ENCODE measurements around the gene NFE2L2. TPM values are rescaled to one million over a fixed set of nuclear protein-coding genes. Genes with fewer than 3 reads are reported as not detected.

NFE2L2 gene
- total and polyA plus RNA-seq, 2 donors (not counting 3 experiments of a cell fraction or from before 2014, with no cell fraction given), result 57.1 to 66.2 TPM

DNA sequence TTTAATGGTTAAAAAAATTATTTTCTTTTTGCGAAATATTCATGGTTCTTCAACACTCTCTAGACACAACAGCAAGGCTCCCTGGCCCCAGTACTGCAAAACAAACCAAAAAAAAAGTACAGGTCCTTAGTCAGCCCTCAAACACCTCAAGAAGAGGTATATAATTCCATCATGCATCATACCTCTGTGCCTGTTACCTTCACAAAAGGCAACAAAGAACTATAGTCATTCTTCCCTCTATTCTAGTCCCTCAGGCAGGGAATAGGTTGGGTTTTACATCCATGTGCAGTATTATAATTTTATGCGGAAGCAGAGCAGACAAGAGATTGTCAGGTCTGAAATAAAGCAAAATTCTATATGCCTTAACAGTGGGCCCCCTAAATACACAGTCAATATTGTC is 8.5 kb downstream of the NFE2L2 start:
- peaks cover 0 to 2% of the 10 kb centered on the region in 2 experiments for H3K36me3 ChIP-seq (ENCODE audit: control insufficient read depth in 2 of 2, extremely low read depth in 1 of 2, insufficient read depth in 2 of 2, low read length in 2 of 2)
- no peak for FAIRE-seq
- H3K27ac ChIP-seq (ENCODE audit: insufficient read depth, low read depth, low read length), result no peak overlapping the region
- no peaks in the 10 kb centered on the region for H3K27me3 ChIP-seq (ENCODE audit: control insufficient read depth in 2 of 2, insufficient read depth in 2 of 2, low read length in 2 of 2)
- dilution Hi-C loops (cut with MboI; ENCODE audit: extremely low pct_ligation_motif_present, low sequenced_read_pairs) (loop anchor here (10.0 kb wide), 1 partner anchor 91 kb away; no protein-coding TSS in a partner anchor), intact Hi-C loops (cut with micrococcal nuclease) (no loop called here)
- no peak for TF ChIP-seq GATA2 (IDR thresholded peaks at IDR 0.05; ENCODE audit: insufficient read depth, insufficient read length, low read depth, low read length)
- no peak for TF ChIP-seq JUN (IDR thresholded peaks at IDR 0.05; ENCODE audit: borderline replicate concordance, insufficient read depth, insufficient read length, low read depth)
- TF ChIP-seq, protein P1, sequence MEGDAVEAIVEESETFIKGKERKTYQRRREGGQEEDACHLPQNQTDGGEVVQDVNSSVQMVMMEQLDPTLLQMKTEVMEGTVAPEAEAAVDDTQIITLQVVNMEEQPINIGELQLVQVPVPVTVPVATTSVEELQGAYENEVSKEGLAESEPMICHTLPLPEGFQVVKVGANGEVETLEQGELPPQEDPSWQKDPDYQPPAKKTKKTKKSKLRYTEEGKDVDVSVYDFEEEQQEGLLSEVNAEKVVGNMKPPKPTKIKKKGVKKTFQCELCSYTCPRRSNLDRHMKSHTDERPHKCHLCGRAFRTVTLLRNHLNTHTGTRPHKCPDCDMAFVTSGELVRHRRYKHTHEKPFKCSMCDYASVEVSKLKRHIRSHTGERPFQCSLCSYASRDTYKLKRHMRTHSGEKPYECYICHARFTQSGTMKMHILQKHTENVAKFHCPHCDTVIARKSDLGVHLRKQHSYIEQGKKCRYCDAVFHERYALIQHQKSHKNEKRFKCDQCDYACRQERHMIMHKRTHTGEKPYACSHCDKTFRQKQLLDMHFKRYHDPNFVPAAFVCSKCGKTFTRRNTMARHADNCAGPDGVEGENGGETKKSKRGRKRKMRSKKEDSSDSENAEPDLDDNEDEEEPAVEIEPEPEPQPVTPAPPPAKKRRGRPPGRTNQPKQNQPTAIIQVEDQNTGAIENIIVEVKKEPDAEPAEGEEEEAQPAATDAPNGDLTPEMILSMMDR (IDR thresholded peaks at IDR 0.05; ENCODE audit: extremely low read depth in 1 of 2, insufficient read depth in 1 of 2, low read depth in 1 of 2, low read length in 2 of 2), result no peak
- no peak for TF ChIP-seq EZH2 (IDR thresholded peaks at IDR 0.05; ENCODE audit: borderline replicate concordance, low read depth, low read length, severe bottlenecking)
- TF ChIP-seq POLR2A (IDR thresholded peaks at IDR 0.05; ENCODE audit: low read depth, low read length), result no peak
- TF ChIP-seq, protein P2, sequence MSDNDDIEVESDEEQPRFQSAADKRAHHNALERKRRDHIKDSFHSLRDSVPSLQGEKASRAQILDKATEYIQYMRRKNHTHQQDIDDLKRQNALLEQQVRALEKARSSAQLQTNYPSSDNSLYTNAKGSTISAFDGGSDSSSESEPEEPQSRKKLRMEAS (IDR thresholded peaks at IDR 0.05; ENCODE audit: insufficient read depth, insufficient read length), result no peak
- no peak for TF ChIP-seq MYC (IDR thresholded peaks at IDR 0.05; ENCODE audit: low read depth, low read length)
- TF ChIP-seq FOS (IDR thresholded peaks at IDR 0.05; ENCODE audit: borderline replicate concordance, insufficient read depth, low read length), result no peak
- no peak for TF ChIP-seq POLR2AphosphoS5 (IDR thresholded peaks at IDR 0.05; ENCODE audit: insufficient read depth, low read depth, low read length)
- peaks cover 59% of the 10 kb centered on the region for H3K4me1 ChIP-seq (ENCODE audit: control insufficient read depth, extremely low read depth, insufficient read depth, low read length)
- no peak overlapping the region for H3K4me2 ChIP-seq (ENCODE audit: insufficient read depth, low read length)
- peaks cover 10% of the 10 kb centered on the region for H4K20me1 ChIP-seq (replicated peaks; ENCODE audit: control insufficient read depth, extremely low read depth, insufficient read depth, low read length)
- CTCF ChIA-PET, result interaction anchor here (1.5 to 4.8 kb wide), 4 partner anchors 8 to 92 kb away, joined by 3 to 39 read pairs (median 20); partner anchors contain the start of gene NFE2L2
- POLR2A ChIA-PET, result interaction anchor here (0.6 to 2.1 kb wide), 3 partner anchors 8 to 491 kb away, joined by 3 to 12 read pairs (median 3); partner anchors contain the start of gene NFE2L2
- no peak overlapping the region for H3K4me3 ChIP-seq (replicated peaks in 1 of 3; ENCODE audit: insufficient read depth in 1 of 3, low read depth in 1 of 3, low read length in 3 of 3)
- H2AFZ ChIP-seq (ENCODE audit: low read depth, low read length), result no peak overlapping the region
- H3K9ac ChIP-seq (replicated peaks; ENCODE audit: extremely low read depth, insufficient read depth, low read length), result no peak overlapping the region
- H3K9me3 ChIP-seq (replicated peaks; ENCODE audit: control insufficient read depth, insufficient read depth, low read length), result no peaks in the 10 kb centered on the region
- no TSS peak for BruUV-seq (replicated peaks)
- H3K9me1 ChIP-seq (replicated peaks; ENCODE audit: control insufficient read depth, extremely low read depth, insufficient read depth, low read length), result no peaks in the 10 kb centered on the region
- peaks cover 99% of the 10 kb centered on the region for H3K79me2 ChIP-seq (ENCODE audit: control insufficient read depth, insufficient read depth, low read length)
- no peak for DNase-seq (ENCODE audit: low read depth, low spot score)
